Neutrophil (primary cell): Measurements from ENCODE around the gene TLE1.
"Not testable (repeated sequence)": the region's sequence is repeated elsewhere in the genome, so short reads cannot be mapped to it uniquely, and the experiment has no call there.

Experiments used
- H3K27ac ChIP-seq: fragments of 200-600 bp; sonication (generic); 2 replicates; pipeline ENCODE4 v1.5.1; 2016; ENCODE audit warnings: mild to moderate bottlenecking, moderate library complexity
- H3K27me3 ChIP-seq: fragments of 200-600 bp; sonication (generic); 2 replicates; pipeline ENCODE4 v1.6.0; 2016; ENCODE audit warnings: mild to moderate bottlenecking
- H3K36me3 ChIP-seq: fragments of 200-600 bp; sonication (generic); 2 replicates; pipeline ENCODE4 v1.5.1; 2017
- H3K4me1 ChIP-seq, 2 experiments: fragments of 200-600 bp in 1 of 2; sonication (generic) in 1 of 2; 1 replicate in 1 of 2; 2 replicates in 1 of 2; pipeline versions ENCODE4 v1.5.1 to v1.6.1; 2013 to 2016; ENCODE audit warnings: low read depth in 1 of 2, low read length in 1 of 2, mild to moderate bottlenecking in 1 of 2, moderate library complexity in 1 of 2; ENCODE audit not compliant: control insufficient read depth in 1 of 2, insufficient read depth in 1 of 2
- H3K4me3 ChIP-seq, 2 experiments: fragments of 200-600 bp in 1 of 2; sonication (generic) in 1 of 2; 1 replicate in 1 of 2; 2 replicates in 1 of 2; pipeline ENCODE4 v1.5.1; 2013 to 2016; ENCODE audit warnings: low read depth in 1 of 2, low read length in 1 of 2, mild to moderate bottlenecking in 1 of 2, moderate library complexity in 1 of 2
- H3K9me3 ChIP-seq: fragments of 200-600 bp; sonication (generic); 2 replicates; pipeline ENCODE4 v1.5.1; 2016
- CTCF ChIP-seq: fragments of 200-600 bp; sonication (generic); IDR thresholded peaks from 2 replicates; pipeline ENCODE4 v1.5.1; 2016; ENCODE audit warnings: antibody characterized with exemption

The TLE1 gene

GRCh38 chr9:81610740-81611107 is 78.6 kb downstream of the TLE1 start:
- H3K27ac ChIP-seq: no peak overlapping the region
- no peaks in the 10 kb centered on the region for H3K27me3 ChIP-seq
- peaks cover 0 to 14% of the 10 kb centered on the region in 2 experiments for H3K4me1 ChIP-seq
- peaks cover 8% of the 10 kb centered on the region for H3K36me3 ChIP-seq
- H3K9me3 ChIP-seq: no peaks in the 10 kb centered on the region
- H3K4me3 ChIP-seq: no peak overlapping the region
- TF ChIP-seq CTCF: no peak

GRCh38 chr9:81609782-81610739 is 79.3 kb downstream of the TLE1 start:
- H3K27ac ChIP-seq: no peak overlapping the region

GRCh38 chr9:81608289-81608657 is 81.1 kb downstream of the TLE1 start:
- peaks cover 13% of the 10 kb centered on the region for H3K36me3 ChIP-seq
- no peak for TF ChIP-seq CTCF
- H3K9me3 ChIP-seq: no peaks in the 10 kb centered on the region
- H3K4me3 ChIP-seq: no peak overlapping the region
- H3K27me3 ChIP-seq: no peaks in the 10 kb centered on the region
- H3K27ac ChIP-seq: no peak overlapping the region
- H3K4me1 ChIP-seq: peaks cover 0 to 14% of the 10 kb centered on the region in 2 experiments

More at GRCh38 chr9:81609782-81610739, 79.3 kb downstream of the TLE1 start:
- peaks cover 8% of the 10 kb centered on the region for H3K36me3 ChIP-seq
- no peak for TF ChIP-seq CTCF
- no peaks in the 10 kb centered on the region for H3K27me3 ChIP-seq
- H3K4me3 ChIP-seq: no peak overlapping the region
- H3K4me1 ChIP-seq: peaks cover 0 to 14% of the 10 kb centered on the region in 2 experiments
- no peaks in the 10 kb centered on the region for H3K9me3 ChIP-seq

GRCh38 chr9:81607593-81608288 is 81.6 kb downstream of the TLE1 start:
- Histone ChIP-seq H3K4me3 (no peak overlapping the region), H3K9me3 (no peaks in the 10 kb centered on the region), H3K27me3 (no peaks in the 10 kb centered on the region), H3K4me1 (peaks cover 0 to 14% of the 10 kb centered on the region in 2 experiments), H3K27ac (no peak overlapping the region), H3K36me3 (peaks cover 10% of the 10 kb centered on the region)
- no peak for TF ChIP-seq CTCF

GRCh38 chr9:81606261-81606660 is 83.1 kb downstream of the TLE1 start:
- not testable (repeated sequence) for H3K9me3 ChIP-seq, H3K36me3 ChIP-seq, H3K27ac ChIP-seq, H3K27me3 ChIP-seq, H3K4me3 ChIP-seq
- H3K4me1 ChIP-seq: peaks cover 0 to 14% of the 10 kb centered on the region in 2 experiments

- Histone ChIP-seq H3K9me3 (no peaks in the 10 kb centered on the region), H3K27ac (no peak overlapping the region), H3K27me3 (no peaks in the 10 kb centered on the region), H3K4me3 (no peak overlapping the region), H3K4me1 (peaks cover 0 to 5% of the 10 kb centered on the region in 2 experiments), H3K36me3 (peaks cover 6% of the 10 kb centered on the region)
- no peak for TF ChIP-seq CTCF
Observed at GRCh38 chr9:81605170-81605670, 84.1 kb downstream of the TLE1 start.
